K562 (cell line): ENCODE data around the gene ABCA7. TPM values are rescaled to one million over a fixed set of nuclear protein-coding genes. Genes with fewer than 3 reads are reported as not detected.

Source experiments
- ATAC-seq: fragments of 200-7000 bp; cut with Tn5 transposase; 3 replicates; pipeline ENCODE4 v1.9.1; 2020; ENCODE audit warnings: moderate library complexity
- BruUV-seq: library from RNA; stranded (reverse); fragments of 400-500 nt; replicated peaks from 2 replicates; lab custom pipeline; 2021; lab: Mats Ljungman, UMichigan
- CTCF ChIA-PET: fragments of 300-600 bp; formaldehyde crosslinking; extraction: SDS; loops from one replicate; lab custom pipeline; 2021; ENCODE audit warnings: low intra/inter-chr PET ratio; lab: Yijun Ruan, JAX
- POLR2A ChIA-PET: fragments of 300-600, 350-650 bp; sonication (Branson Sonifier 250); formaldehyde crosslinking; extraction: SDS; loops from one replicate; lab custom pipeline; 2021; ENCODE audit warnings: antibody characterized with exemption, inconsistent platforms; lab: Yijun Ruan, JAX
- DNase-seq, 4 experiments: peaks; one replicate each; pipeline versions ENCODE4 v3.0.0 to v3.0.0-alpha.2; 2011 to 2018; ENCODE audit warnings: low spot score in 3 of 4, mixed read lengths in 3 of 4; ENCODE audit errors: extremely low read depth in 1 of 4
- FAIRE-seq: peaks from 2 replicates; lab custom pipeline; 2011; peaks lifted over from hg19 to GRCh38; lab: Jason Lieb, UNC
- H2AFZ ChIP-seq: 2 replicates; pipeline ENCODE4 v1.6.0; 2011; ENCODE audit warnings: low read depth, low read length, control low read depth, inconsistent platforms
- H3K27ac ChIP-seq: fragments of 200-600 bp; 3 replicates; pipeline ENCODE4 v1.8.0; 2011; ENCODE audit warnings: low read depth, mild to moderate bottlenecking, control low read depth, inconsistent platforms, low read length, moderate library complexity, mixed read lengths; ENCODE audit errors: extremely low read depth
- H3K27me3 ChIP-seq, 2 experiments: fragments of 300-600 bp in 1 of 2; 2 replicates in 1 of 2; 3 replicates in 1 of 2; pipeline versions ENCODE4 v1.6.0 to v1.8.0; 2011; ENCODE audit warnings: inconsistent platforms in 2 of 2, low read length in 2 of 2, mild to moderate bottlenecking in 1 of 2, mixed read lengths in 1 of 2, moderate library complexity in 1 of 2; ENCODE audit not compliant: control insufficient read depth in 2 of 2, insufficient read depth in 2 of 2
- H3K36me3 ChIP-seq: fragments of 300-600 bp; 3 replicates; pipeline ENCODE4 v1.8.0; 2011; ENCODE audit warnings: mild to moderate bottlenecking, low read length, inconsistent platforms; ENCODE audit not compliant: control insufficient read depth, insufficient read depth
- H3K4me1 ChIP-seq, 2 experiments: fragments of 200-600 bp in 1 of 2; replicated peaks in 1 of 2; 2 replicates in 1 of 2; 3 replicates in 1 of 2; pipeline versions ENCODE4 v1.5.1 to v1.8.0; 2011; ENCODE audit warnings: inconsistent platforms in 2 of 2, low read length in 2 of 2, mild to moderate bottlenecking in 1 of 2, mixed read lengths in 1 of 2, moderate library complexity in 1 of 2; ENCODE audit not compliant: control insufficient read depth in 2 of 2, insufficient read depth in 2 of 2
- H3K4me2 ChIP-seq: 2 replicates; pipeline ENCODE4 v1.6.1; 2011; ENCODE audit warnings: low read length, control low read depth, inconsistent platforms, mixed read lengths; ENCODE audit not compliant: insufficient read depth
- H3K4me3 ChIP-seq: fragments of 200-600 bp; sonication (generic), shearing (Covaris generic); 2 replicates; pipeline ENCODE4 v1.5.1; 2016; ENCODE audit warnings: control low read depth, inconsistent platforms
- H3K79me2 ChIP-seq: fragments of 200-600 bp; 3 replicates; pipeline ENCODE4 v1.8.0; 2011; ENCODE audit warnings: low read length, inconsistent platforms; ENCODE audit not compliant: control insufficient read depth, insufficient read depth
- H3K9ac ChIP-seq, 2 experiments: 2 replicates each; pipeline versions ENCODE4 v1.6.0 to v1.6.1; 2011; ENCODE audit warnings: low read depth in 2 of 2, low read length in 2 of 2, control low read depth in 1 of 2, inconsistent platforms in 1 of 2, mild to moderate bottlenecking in 1 of 2, mixed read lengths in 1 of 2; ENCODE audit not compliant: insufficient read depth in 1 of 2
- H3K9me1 ChIP-seq: one replicate; pipeline ENCODE4 v1.6.0; 2011; ENCODE audit warnings: inconsistent platforms, mild to moderate bottlenecking, low read length, moderate library complexity; ENCODE audit not compliant: control insufficient read depth, insufficient read depth
- H3K9me3 ChIP-seq: replicated peaks from 2 replicates; pipeline ENCODE4 v1.5.1; 2011; ENCODE audit warnings: low read depth, low read length, inconsistent platforms; ENCODE audit not compliant: control insufficient read depth, insufficient read depth
- H4K20me1 ChIP-seq: replicated peaks from 2 replicates; pipeline ENCODE4 v1.6.1; 2011; ENCODE audit warnings: low read length, inconsistent platforms, mixed read lengths; ENCODE audit not compliant: control insufficient read depth, insufficient read depth
- GABPB2 ChIP-seq: fragments of 250-450 bp; sonication (Bioruptor Pico); conservative IDR thresholded peaks from 2 replicates; pipeline ENCODE4 v1.5.1; 2021; ENCODE audit warnings: mild to moderate bottlenecking
- MTA3 ChIP-seq: fragments of 450-650 bp; formaldehyde crosslinking; IDR thresholded peaks from 2 replicates; pipeline ENCODE4 v1.6.1; 2017; ENCODE audit warnings: mild to moderate bottlenecking, borderline replicate concordance
- NUFIP1 ChIP-seq: fragments of 450-650 bp; IDR thresholded peaks from 2 replicates; pipeline ENCODE4 v1.6.1; 2018; ENCODE audit not compliant: partially characterized antibody
- RREB1 ChIP-seq: fragments of 250-450 bp; sonication (Bioruptor Pico); IDR thresholded peaks from 2 replicates; pipeline ENCODE4 v1.4.0; 2020
- SETDB1 ChIP-seq: IDR thresholded peaks from one replicate; pipeline ENCODE4 v1.6.1; 2012; ENCODE audit warnings: low read length, control low read depth, inconsistent platforms
- WGBS: fragments of 100-300 bp; shearing (Covaris generic); methylation state at CpG from one replicate; pipeline ENCODE4 v1.1.6; 2016; ENCODE audit warnings: low coverage, mixed read lengths; ENCODE audit not compliant: insufficient coverage; ENCODE audit errors: missing lambda C conversion rate; 5-methylcytosine and 5-hydroxymethylcytosine counted together
- in situ Hi-C: fragments of 300-500 bp; cut with MboI; formaldehyde crosslinking; loops from 4 replicates; pipeline ENCODE4 v1.15.0; 2018; ENCODE audit warnings: inconsistent platforms, mixed read lengths
- intact Hi-C: fragments of 100-400 bp; cut with micrococcal nuclease; formaldehyde crosslinking; loops from 2 replicates; pipeline ENCODE4 v1.14.2; 2022
- polyA plus RNA-seq, 8 experiments: library from polyadenylated mRNA; depleted of rRNA in 4 of 8; stranded (reverse) in 5 of 8; unstranded in 3 of 8; fragments of >200 nt; fragmentation: Nextera tagmentation in 2 of 8; fragmentation: Illumina TruSeq in 1 of 8; extraction: Ambion mirVana in 2 of 8; extraction: Trizol in 1 of 8; gene quantifications; 2 replicates each; pipeline versions ENCODE4 v1.2.1 to v1.2.3, GENCODE V29; 2011 to 2014; ENCODE audit warnings: inconsistent platforms in 1 of 8, missing spikeins in 1 of 8
- total RNA-seq, 7 experiments: library from RNA; depleted of rRNA in 6 of 7; stranded (reverse); fragments of >200 nt in 6 of 7; fragmentation: Illumina TruSeq in 2 of 7; extraction: Trizol in 2 of 7; gene quantifications; 2 replicates each; pipeline versions ENCODE4 v1.2.1 to v1.2.3, GENCODE V29; 2011 to 2021; ENCODE audit warnings: low replicate concordance in 1 of 7
- TF ChIP-seq, protein P1 (sequence below), 3 experiments: IDR thresholded peaks in 2 of 3; conservative IDR thresholded peaks in 1 of 3; 2 replicates each; pipeline ENCODE4 v1.5.1; 2011 to 2012; ENCODE audit warnings: low read length in 3 of 3, mild to moderate bottlenecking in 3 of 3, control low read depth in 2 of 3, improper control_type of control experiment in 1 of 3, inconsistent platforms in 1 of 3, low read depth in 1 of 3, mixed read lengths in 1 of 3, moderate library complexity in 1 of 3; ENCODE audit not compliant: insufficient read depth in 2 of 3

Gene ABCA7
- total and polyA plus RNA-seq, 9 of the 15 experiments (the other 6 are each of a cell fraction or from before 2014, with no cell fraction given): 2.3 to 96.1 (median 31.2) TPM

DNA sequence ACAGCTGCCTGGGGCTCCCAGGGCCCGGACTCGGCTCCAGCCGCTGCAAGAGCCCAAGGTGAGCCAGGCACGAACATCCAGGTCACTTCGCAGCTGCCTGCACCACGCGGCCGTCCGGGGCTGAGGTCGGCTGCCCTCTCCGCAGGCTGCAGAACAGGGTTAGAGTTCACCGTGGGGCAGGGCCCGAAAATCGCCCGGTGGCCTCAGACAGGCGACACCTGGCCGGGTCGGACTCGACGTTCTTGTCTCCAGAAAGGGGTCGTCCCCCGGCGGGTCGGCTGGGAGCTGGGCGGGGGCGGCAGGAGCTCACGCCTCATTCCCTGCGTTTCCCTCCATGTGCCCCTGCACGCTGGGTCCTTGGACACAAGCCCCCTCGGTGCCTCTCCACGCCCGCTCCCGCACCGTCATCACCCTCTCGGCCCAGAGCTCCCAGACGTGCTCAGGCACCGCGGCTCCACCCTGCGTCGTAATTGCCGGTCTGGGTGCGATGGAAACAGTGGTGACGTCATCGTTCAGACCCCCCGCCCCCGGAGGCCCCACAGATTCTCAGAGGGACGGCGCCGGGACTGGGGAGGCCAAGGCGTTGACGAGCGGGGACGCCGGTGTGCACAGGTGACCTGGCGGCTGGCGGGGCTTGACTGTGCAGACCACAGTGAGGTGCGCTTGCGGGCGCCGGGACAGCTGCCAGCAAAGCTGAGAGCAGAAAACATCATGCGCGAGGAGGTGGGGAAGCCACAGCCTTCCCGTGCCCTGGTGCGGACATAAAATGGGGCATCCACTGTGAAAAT lies 43.7 kb upstream of the ABCA7 start:
- 22% methylated on average over 57 of the region's 64 CpGs for WGBS
- POLR2A ChIA-PET: interaction anchor here (0.6 to 2.8 kb wide), 6 partner anchors 12 to 273 kb away, joined by 3 to 10 read pairs (median 4); partner anchors contain the start of genes CIRBP and WDR18
- in situ Hi-C loops: no loop called here
- CTCF ChIA-PET: no interaction called here
- DNase-seq (peak; percentile 74 to 82 (median 79)), FAIRE-seq (peak; percentile 65), ATAC-seq (peak; percentile 64)
- Histone ChIP-seq H3K9me1 (peaks cover 3% of the 10 kb centered on the region), H3K27me3 (no peaks in the 10 kb centered on the region), H3K4me3 (no peak overlapping the region), H3K9ac (peak overlapping the region in 1 of 2 experiments; percentile 87; a peak in 3 of 4 replicates), H3K9me3 (no peaks in the 10 kb centered on the region), H3K36me3 (peaks cover 38% of the 10 kb centered on the region; the same call in 1 of the 3 replicates), H4K20me1 (no peaks in the 10 kb centered on the region; the same call in 1 of the 2 replicates), H2AFZ (no peak overlapping the region), H3K4me2 (peak overlapping the region; percentile 54), H3K79me2 (no peaks in the 10 kb centered on the region), H3K4me1 (peaks cover 9 to 77% of the 10 kb centered on the region in 2 experiments), H3K27ac (no peak overlapping the region)
- intact Hi-C loops: no loop called here
- BruUV-seq: no TSS peak
- TF ChIP-seq SETDB1 (no peak), GABPB2 (CRISPR knock-in tag) (no peak), MTA3 (peak; percentile 76; the same call in 1 of the 2 replicates), RREB1 (CRISPR knock-in tag) (0 out of 2 replicates have a peak, but pooled peaks have one; percentile 55), NUFIP1 (no peak)
- TF ChIP-seq, protein P1, sequence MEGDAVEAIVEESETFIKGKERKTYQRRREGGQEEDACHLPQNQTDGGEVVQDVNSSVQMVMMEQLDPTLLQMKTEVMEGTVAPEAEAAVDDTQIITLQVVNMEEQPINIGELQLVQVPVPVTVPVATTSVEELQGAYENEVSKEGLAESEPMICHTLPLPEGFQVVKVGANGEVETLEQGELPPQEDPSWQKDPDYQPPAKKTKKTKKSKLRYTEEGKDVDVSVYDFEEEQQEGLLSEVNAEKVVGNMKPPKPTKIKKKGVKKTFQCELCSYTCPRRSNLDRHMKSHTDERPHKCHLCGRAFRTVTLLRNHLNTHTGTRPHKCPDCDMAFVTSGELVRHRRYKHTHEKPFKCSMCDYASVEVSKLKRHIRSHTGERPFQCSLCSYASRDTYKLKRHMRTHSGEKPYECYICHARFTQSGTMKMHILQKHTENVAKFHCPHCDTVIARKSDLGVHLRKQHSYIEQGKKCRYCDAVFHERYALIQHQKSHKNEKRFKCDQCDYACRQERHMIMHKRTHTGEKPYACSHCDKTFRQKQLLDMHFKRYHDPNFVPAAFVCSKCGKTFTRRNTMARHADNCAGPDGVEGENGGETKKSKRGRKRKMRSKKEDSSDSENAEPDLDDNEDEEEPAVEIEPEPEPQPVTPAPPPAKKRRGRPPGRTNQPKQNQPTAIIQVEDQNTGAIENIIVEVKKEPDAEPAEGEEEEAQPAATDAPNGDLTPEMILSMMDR (IDR thresholded peaks at IDR 0.05 in 2 of 3, conservative IDR thresholded peaks at IDR 0.05 in 1 of 3; ENCODE audit: insufficient read depth in 2 of 3, low read depth in 1 of 3, low read length in 3 of 3): 0 out of 6 replicates have a peak, but pooled peaks of 1 of the 3 experiments have one; percentile 1
